Activated T-helper 9 cell treated with anti-CD3 and anti-CD28 coated beads, Interleukin-2, amount 50 U/mL, for 16 hours (primary cell): ENCODE results near the gene BIVM.

Experiments used
- DNase-seq: peaks from one replicate; pipeline ENCODE4 v3.0.0-alpha.2; 2020; ENCODE audit warnings: low read depth

Gene BIVM

DNA sequence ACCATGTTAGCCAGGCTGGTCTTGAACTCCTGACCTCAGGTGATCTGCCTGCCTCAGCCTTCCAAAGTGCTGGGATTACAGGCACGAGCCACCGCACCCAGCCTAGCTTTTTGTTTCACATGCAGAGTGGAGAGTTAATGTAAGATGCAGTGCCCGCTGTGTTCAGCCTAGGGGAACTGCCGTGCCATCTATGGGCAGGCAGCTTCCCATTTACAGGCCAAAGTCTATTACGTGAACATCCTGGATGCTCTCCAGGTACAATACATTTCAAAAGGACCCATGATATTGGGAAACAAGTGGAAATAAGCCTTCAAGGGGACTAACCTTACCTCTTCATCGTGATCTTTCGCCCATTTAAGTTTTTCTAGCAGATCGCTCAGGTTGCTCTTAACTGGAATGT lies 10.2 kb upstream of the BIVM start:
- DNase-seq: no peak

- DNase-seq: no peak
Measured at GRCh38 chr13:102792396-102792795, 6.5 kb upstream of the BIVM start.

- DNase-seq: no peak
Measured at GRCh38 chr13:102793611-102794355, 5.1 kb upstream of the BIVM start.

DNA sequence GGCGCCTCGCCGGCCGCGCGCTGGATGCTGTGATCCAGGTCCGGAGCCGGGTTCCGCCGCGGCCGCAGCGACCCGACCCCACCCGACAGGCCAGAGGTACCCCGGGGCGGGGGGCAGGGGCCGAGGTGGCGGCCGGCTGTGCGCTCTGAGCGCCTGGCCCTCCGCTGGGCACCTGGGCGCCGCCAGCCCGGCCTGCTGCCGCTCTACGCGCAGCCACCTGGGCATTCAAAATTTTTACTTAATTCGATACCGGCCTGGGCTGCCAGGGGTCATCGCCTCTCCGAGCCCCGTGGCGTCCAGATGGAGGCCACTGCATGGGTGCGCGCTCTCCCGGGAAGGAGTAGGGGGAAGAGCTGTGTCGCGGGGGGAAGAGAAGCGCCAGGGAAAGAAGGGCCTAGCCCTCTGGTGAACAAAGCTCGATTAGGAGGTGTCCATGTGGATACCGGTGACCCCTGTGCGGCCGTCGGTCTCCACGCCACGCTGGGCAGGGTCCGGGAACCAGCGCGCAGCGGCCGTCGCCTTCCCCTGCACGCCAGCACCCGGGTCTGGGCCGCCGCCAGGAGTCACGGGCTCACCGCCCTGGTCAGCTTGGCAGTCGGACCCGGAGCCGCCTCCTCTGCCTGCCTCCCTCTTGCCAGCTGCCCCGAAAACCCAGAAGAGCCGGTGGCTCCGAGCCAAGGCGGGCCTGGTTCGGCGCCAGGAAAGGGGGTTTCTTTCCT lies 666 bp downstream of the BIVM start:
- DNase-seq: peak; percentile 2

- peak; percentile 75 for DNase-seq
Measured at GRCh38 chr13:102800145-102801041, 1.5 kb downstream of the BIVM start.

DNA sequence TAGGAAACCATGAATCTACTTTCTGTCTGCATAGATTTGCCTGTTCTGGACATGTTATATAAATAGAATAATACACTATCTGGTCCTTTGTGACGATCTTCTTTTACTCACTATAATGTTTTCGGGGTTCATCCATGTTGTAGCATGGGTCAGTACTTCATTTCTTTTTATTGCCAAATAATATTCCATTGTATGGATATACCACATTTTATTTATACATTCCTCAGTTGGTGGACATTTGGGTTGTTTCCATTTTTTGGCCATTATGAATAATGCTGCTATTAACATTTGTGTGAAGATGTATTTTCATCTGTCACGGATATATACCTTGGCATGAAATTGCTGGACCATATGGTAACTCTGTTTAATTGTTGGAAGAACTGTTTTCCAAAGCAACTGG lies 6.8 kb downstream of the BIVM start:
- no peak for DNase-seq

GRCh38 chr13:102807699-102808098 lies 8.8 kb downstream of the BIVM start:
- no peak for DNase-seq

GRCh38 chr13:102812611-102813287 lies 13.8 kb downstream of the BIVM start:
- no peak for DNase-seq

- DNase-seq: no peak
Measured at GRCh38 chr13:102814025-102814607, 15.2 kb downstream of the BIVM start.

DNA sequence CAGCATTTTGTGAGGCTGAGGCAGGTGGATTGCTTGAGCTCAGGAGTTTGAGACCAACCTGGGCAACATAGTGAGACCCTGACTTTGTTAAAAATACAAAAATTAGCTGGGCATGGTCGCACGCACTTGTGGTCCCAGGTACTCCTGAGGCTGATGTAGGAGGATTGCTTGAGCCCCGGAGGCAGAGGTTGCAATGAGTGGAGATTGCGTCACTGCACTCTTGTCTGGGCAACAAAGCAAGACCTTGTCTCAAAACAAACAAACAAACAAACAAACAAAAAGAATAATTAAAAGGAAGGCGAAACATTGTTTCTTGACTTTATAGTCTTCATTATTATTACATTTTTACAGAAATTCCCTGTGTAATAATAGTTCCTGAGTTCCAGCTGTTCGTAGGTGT lies 15.9 kb downstream of the BIVM start:
- DNase-seq: no peak

DNA sequence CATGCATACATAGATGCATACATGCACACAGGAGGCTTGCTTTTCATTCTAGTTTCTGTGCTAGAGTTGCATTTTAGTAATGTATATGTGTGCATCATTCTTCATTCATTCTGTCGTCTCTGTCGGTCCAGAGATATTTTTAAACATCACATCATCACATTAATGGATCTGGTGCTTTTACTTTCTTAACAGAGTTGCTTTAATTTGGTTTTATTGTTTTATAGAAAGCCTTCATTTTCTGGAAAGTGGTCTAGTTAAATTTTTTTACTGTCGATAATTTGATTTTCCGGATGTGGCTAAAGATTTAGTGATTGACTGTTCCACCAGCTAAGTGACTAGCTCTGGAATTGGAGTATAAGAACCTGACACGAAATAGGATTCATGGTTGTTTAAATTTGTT lies 16.9 kb downstream of the BIVM start:
- no peak for DNase-seq

- no peak for DNase-seq
Measured at GRCh38 chr13:102816708-102817107, 17.8 kb downstream of the BIVM start.

DNA sequence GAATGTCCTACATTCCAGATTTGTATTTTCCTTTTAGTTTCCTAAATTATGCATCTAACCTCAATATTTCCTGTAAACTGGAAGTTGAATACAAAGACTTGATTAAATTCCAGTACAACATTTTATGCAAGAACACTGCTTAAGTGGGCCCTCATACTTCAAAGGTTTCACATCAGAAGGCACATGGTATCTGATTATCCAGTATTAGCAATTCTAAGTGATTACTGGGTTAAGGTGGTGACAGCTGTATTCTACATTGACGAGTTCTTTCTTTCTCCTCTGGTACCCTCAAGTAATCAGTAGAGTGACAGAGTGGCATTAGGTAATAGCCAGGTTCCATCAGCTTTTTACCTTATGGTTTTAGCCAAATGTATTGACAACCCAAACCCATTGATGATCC lies 18.3 kb downstream of the BIVM start:
- no peak for DNase-seq

DNA sequence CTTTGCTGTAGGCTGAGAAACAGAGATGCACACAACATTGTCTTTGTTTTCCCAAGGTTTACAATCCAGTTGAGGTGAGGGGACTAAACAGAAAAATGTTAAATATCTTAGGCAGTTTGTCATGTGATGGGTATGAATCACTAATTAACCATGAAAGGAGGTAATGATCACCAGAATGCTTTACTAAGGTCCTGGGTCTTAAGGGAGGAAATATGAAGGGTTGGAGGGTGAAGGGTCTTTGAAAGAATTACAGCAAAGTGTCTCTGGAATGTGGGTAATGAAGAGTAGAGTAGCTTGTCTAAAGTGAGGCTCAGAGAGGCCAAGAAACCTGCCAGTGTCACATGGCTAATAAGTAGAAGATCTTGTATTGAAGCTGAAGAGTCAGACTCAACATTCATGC lies 19.0 kb downstream of the BIVM start:
- no peak for DNase-seq

GRCh38 chr13:102825400-102825799 lies 26.5 kb downstream of the BIVM start:
- DNase-seq: no peak

DNA sequence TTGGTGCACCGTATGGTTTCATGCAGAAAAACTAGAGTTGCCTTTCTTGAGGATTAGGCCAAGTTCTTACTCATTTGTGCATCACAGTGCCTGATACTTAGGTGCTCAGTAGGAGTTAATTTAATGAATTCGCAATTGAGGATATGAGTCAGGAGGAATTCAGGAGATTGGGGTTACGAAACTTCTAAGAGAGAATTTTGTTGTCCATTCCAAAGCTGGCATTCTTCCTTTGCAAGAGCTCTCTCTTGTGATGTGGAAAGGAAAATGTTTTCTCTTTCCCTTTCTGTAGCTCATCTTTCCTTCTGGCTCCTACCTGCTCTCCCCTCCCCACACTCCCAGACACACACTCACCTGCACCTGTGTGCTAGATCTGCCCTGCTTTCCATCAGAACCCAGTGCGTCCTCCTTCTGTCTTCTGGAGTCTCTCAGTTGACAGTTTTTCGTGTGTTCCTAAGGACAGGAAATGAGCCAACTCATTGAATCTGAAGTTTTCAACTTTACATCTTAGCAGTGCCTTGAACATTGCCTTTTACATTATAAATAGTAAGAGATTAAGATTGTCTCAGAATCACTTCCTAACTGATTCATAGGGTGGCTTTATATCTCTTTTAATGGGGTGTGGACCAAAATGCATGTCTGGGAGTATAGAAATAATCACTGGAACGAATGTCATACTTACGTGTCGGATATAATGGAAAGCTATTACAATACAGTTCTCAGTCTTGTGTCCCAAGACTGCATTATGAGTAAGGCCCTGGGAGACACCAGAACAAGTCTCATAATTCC lies 27.2 kb downstream of the BIVM start:
- DNase-seq: no peak

DNA sequence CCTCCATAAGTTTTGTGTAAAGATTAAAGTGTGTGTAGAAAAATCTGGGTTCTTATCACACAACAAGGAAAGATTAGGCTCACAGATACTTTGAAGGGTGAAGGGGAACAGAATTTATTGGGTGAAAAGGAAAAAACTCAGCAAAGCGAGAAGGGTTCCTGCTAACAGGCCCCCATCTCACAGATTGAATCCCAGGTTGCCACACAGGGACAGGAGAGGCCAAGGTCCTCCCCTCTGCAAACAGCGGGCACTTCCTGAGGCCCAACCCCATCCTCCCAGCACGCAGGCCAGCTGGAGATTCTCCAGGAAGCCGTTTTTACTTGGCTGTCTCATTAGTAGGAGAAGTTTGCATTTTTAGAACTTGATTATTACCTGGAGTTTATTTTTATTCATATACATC lies 31.7 kb downstream of the BIVM start:
- no peak for DNase-seq

GRCh38 chr13:102836471-102836870 lies 37.6 kb downstream of the BIVM start:
- DNase-seq: no peak

DNA sequence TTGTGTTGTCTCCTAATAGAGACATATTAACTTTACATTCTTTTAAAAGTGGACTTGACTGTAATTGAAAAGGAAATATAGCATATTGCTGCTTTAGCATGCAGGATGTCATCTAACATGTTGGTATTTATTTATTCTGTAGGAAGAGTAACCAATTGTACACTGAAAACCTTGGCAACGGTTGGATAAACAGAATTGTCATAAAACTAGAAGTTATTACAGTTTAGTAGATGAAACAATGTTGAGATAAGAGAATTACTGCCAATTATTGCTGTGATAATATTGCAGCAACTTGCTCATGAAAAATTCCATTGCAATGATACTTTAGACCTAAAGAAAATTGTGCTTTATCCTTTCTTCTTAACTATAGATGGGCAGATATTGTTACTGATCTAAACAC lies 39.4 kb downstream of the BIVM start:
- DNase-seq: no peak

DNA sequence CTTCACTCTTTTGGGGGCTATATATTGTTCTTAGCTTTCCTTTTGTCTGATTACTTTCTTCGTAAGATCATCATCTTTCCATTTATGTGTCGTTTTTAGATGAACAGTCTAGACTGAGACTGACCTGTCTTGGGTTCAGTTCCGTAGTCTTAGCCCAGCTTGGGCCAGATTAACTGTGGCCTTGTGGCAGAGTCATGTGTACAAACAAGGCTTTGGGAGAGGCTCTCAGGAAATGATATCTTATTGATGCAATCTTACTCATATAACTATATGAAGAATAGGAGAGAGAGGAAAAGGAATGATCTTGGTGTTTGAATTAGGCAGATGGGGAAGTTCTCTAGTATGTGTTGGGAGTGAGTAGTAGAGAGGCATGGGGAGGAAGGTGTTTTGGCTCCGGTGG lies 40.1 kb downstream of the BIVM start:
- DNase-seq: no peak

DNA sequence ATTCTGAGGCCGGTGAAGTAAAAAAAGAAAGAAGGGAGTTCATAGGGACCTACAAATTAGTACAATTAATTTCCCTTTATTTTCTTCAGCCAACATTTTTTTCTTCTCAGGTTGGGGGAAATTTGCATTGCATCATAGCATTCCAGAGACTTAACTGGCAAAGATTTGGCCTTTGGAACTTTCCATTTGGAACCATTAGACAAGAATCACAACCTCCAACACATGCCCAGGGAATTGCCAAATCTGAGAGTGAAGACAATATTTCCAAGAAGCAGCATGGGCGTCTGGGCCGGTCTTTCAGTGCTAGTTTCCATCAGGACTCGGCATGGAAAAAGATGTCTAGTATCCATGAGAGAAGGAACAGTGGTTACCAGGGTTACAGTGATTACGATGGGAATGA lies 40.5 kb downstream of the BIVM start:
- DNase-seq: no peak
